ENCODE results near the gene SULT4A1.

SULT4A1 gene

DNA sequence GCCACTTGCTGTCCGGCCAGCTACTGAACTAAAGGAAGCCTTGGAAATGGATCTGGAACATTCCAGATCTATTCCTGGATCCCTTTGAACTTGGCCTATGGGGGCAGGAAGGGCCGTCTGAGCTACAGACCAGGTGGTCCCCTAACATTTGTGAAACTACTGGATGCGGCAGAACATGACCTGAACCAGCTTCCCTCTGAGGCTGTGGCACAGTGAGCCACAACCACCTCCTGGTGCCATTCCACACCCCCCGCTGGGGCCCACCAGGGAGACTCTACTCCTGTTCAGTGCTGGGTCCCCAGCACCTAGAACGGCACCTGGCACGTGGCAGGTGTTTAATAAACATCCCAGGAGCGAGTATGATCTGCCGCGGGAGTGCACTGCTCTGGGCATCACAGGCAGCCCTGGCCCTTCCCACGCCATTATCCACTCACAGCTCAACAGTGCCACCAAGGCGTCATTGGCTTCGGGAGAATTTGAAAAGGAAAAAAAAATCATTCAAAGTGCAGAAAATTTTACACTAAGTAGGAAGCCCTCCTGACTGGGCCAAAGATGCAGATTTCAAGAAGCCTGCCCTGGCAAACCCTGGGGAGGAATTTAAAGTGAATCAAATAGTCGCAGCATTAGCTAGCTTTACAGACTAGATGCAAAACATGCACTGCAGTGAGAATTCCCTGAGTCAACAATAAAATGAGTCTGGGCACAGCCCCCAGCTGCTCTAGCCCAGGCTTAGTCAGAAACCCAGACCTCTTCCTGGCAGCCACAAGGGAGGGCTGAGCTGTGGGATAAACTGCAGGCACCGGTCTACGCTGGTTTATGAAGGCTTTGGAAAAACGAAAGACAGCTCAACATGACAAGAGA is 35.9 kb downstream of the SULT4A1 start:
- TF ChIP-seq CTCF (IDR thresholded peaks at IDR 0.05; ENCODE audit: low read depth, low read length) = no peak
- no peak overlapping the region for H3K4me3 ChIP-seq (ENCODE audit: low read depth, low read length)

GRCh38 chr22:43825651-43826050 is 36.7 kb downstream of the SULT4A1 start:
- no peak for TF ChIP-seq CTCF (IDR thresholded peaks at IDR 0.05; ENCODE audit: low read depth, low read length)
- H3K4me3 ChIP-seq (ENCODE audit: low read depth, low read length) = no peak overlapping the region

DNA sequence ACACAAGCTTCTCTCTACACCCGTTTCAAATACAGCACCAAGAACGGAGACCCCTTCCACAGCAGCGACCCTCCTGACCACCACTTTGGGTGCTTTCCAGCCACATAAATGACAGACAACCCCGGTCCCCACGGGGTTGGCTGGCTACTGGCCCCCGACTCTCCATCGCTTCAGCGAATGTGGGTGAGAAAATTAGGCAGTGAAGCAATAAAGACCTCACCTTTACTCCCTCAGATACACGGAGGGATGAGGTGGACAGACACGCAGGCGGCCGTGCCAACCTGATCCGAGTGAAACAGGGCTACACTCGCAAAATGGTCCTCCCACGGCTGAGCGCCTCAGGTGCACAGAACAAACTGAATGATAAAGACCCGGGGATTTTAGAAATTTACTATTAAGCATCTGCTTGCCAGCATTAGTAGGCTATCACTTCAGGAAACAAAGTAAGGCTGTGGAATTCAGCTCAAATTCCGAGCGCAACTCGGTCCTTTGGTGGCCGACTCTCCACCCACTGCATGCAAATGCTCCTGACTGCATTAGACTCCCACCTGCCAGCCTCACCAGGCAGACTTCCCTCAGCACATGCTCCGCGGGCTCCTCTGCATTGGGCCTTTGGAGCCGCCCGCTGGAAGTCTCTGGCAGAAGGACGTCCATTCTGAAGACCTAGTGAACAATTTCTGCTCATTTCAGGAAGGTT is 37.4 kb downstream of the SULT4A1 start:
- no peak for TF ChIP-seq CTCF (IDR thresholded peaks at IDR 0.05; ENCODE audit: low read depth, low read length)
- H3K4me3 ChIP-seq (ENCODE audit: low read depth, low read length) = no peak overlapping the region

DNA sequence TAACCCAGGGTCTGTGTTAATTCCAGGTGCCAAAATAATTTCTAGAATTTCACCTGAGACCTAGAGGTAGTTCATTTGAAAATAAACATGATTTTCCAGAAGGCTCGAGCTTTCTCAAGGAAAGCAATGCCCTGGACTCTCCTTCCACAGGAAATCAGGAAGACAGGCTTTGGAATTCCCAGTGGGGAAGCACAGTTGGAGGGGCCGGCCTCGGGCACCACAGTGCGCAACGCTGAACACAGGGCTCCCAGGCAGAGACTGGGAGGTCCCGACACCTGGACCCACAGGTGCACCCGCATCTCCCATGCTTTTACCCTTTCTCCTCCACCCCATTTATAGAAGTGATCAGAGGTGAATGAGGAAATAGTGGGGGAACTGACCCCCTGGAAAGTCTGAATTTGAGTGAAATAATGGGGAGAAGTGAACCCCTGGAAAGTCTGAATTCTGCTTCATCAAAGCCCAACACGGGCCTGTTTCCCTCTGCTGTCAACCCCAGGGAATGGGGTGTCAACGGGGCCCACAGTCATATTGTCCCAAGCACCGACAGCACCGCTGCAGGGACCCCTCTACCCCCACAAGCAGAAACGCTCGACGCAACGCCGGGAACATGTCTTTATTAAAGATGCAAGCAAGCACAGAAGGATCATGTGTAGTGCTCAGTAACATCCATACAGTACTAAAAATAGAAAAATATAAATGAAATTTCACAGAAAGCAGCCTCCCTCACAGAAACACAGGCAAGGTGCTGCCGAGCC is 38.2 kb downstream of the SULT4A1 start:
- H3K4me3 ChIP-seq (ENCODE audit: low read depth, low read length) = no peak overlapping the region
- no peak for TF ChIP-seq CTCF (IDR thresholded peaks at IDR 0.05; ENCODE audit: low read depth, low read length)

DNA sequence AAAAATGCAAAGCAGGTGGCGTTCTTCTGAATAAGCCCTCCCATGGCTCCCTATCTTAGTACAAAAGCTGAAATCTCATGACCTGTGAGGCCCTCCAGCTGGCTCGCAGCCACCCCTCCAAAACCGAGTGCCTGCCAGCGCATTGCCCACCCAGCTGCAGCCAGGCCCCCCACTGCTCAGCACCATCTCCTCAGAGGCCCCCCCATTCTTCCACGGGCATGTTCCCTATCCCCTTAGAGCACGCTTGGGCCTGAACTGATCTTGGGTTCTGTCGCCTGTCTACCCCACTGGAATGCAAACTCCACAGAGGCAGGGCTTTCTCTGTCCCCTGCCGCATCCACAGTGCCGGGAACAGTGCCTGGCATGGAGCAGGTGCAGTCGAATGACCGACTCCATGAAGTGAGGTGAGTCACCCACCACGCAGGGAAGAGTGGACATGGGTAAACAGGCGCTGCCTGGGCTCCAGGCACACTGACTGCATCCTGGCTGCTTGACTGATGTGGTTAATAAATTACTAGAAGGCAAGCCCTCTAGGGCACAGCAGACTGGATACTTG is 38.9 kb downstream of the SULT4A1 start:
- TF ChIP-seq CTCF (IDR thresholded peaks at IDR 0.05; ENCODE audit: low read depth, low read length) = no peak
- no peak overlapping the region for H3K4me3 ChIP-seq (ENCODE audit: low read depth, low read length)

DNA sequence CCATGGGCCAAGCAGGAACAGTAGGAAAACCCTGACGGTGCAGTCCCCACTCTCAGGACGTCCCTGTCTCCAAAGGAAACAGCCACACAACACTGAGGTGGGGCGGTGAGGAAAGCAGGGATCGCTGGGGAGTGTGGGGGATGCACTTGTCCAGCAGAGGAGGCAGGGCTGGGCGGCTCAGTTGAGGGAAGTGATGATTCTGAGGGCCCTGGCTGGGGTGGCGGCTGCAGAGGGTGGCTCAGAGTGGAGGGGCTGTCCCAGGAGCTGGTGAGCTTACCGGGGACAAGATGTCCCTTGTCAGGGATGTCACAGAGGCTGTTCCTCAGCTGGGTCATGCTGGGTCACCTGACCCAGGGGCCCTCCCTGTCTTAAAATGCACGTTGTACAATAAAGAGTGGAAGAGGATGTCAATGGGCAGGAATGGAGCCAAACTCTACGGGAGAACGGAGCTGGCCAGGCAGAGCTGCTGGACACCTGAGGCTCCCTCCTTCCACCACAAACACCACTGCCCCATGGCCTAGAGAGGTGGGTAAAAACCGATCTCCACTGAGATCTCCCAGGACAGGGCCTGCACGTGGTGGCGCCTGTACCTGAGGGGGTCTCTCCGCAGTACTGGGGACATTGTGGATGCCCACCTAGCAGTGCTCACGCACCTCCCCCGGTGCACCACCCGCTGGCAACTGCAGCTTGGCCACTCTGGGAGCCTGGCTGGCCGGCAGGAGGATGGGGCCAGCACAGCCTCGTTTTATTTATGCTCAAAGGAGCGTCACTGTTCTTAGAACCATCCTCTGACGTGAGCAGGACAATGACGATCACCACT is 40.5 kb downstream of the SULT4A1 start:
- H3K4me3 ChIP-seq (ENCODE audit: low read depth, low read length) = no peak overlapping the region
- no peak for TF ChIP-seq CTCF (IDR thresholded peaks at IDR 0.05; ENCODE audit: low read depth, low read length)
